Astrocyte of the spinal cord (primary cell): Measurements from ENCODE around the gene GPR50.
A peak's percentile ranks its signal among the peaks of the same experiment; 100 is the strongest.

Experiments
- DNase-seq: peaks from one replicate; pipeline ENCODE4 v3.0.0; 2011; ENCODE audit warnings: low read depth, low spot score
- H3K4me3 ChIP-seq: 2 replicates; pipeline ENCODE4 v1.5.1; 2011; ENCODE audit warnings: low read depth, mild to moderate bottlenecking, low read length, moderate library complexity
- CTCF ChIP-seq: IDR thresholded peaks from 2 replicates; pipeline ENCODE4 v1.5.1; 2012; ENCODE audit warnings: low read depth, mild to moderate bottlenecking, low read length, inconsistent platforms
- in situ Hi-C: cut with HindIII; loops from 2 replicates; pipeline ENCODE4 v1.10.0; 2017; ENCODE audit warnings: low sequenced_read_pairs

GPR50 gene

GRCh38 chrX:151176231-151176750, at the start of gene GPR50:
Gene GPR50 (plus strand): TSS chrX:151176584. CDS start chrX:151176722, 138 bp downstream.
- no peak for TF ChIP-seq CTCF
- H3K4me3 ChIP-seq = no peak within 1 kb of the TSS
- DNase-seq = no peak
- in situ Hi-C loops = no loop called here

- no peak for TF ChIP-seq CTCF
- in situ Hi-C loops = no loop called here
- no peak for DNase-seq
- H3K4me3 ChIP-seq = no peak overlapping the region
Measured at GRCh38 chrX:151132531-151132930, 43.9 kb upstream of the GPR50 start.

GRCh38 chrX:151151665-151152267, 24.6 kb upstream of the GPR50 start:
- peak; percentile 36 for DNase-seq
- in situ Hi-C loops = no loop called here
- no peak overlapping the region for H3K4me3 ChIP-seq
- TF ChIP-seq CTCF = peak; percentile 65

- H3K4me3 ChIP-seq = no peak overlapping the region
- TF ChIP-seq CTCF = peak; percentile 43
- in situ Hi-C loops = no loop called here
- peak; percentile 24 for DNase-seq
Measured at GRCh38 chrX:151153086-151153485, 23.3 kb upstream of the GPR50 start.

- no peak for TF ChIP-seq CTCF
- in situ Hi-C loops = no loop called here
- H3K4me3 ChIP-seq = no peak overlapping the region
- no peak for DNase-seq
Measured at GRCh38 chrX:151153667-151154066, 22.7 kb upstream of the GPR50 start.

- DNase-seq = no peak
- H3K4me3 ChIP-seq = no peak overlapping the region
- in situ Hi-C loops = no loop called here
- no peak for TF ChIP-seq CTCF
Measured at GRCh38 chrX:151155234-151155633, 21.1 kb upstream of the GPR50 start.

- in situ Hi-C loops = no loop called here
- no peak overlapping the region for H3K4me3 ChIP-seq
- no peak for TF ChIP-seq CTCF
- no peak for DNase-seq
Measured at GRCh38 chrX:151161690-151162089, 14.7 kb upstream of the GPR50 start.
